GM21360 (cell line): ENCODE measurements around the gene UPK3BL2.
"Not testable (repeated sequence)": the region's sequence is repeated elsewhere in the genome, so short reads cannot be mapped to it uniquely, and the experiment has no call there.

Experiments
- ATAC-seq: cut with Tn5 transposase; IDR thresholded peaks from one replicate; pipeline ENCODE4 v1.9.1; 2021; ENCODE audit warnings: mild to moderate bottlenecking, moderate library complexity; ENCODE audit not compliant: unreplicated experiment

UPK3BL2 gene

GRCh38 chr7:102531583-102531982, 11.9 kb downstream of the UPK3BL2 start:
- ATAC-seq = not testable (repeated sequence)

GRCh38 chr7:102527822-102528793, 15.4 kb downstream of the UPK3BL2 start:
- not testable (repeated sequence) for ATAC-seq

- not testable (repeated sequence) for ATAC-seq
Observed at GRCh38 chr7:102527182-102527581, 16.3 kb downstream of the UPK3BL2 start.

GRCh38 chr7:102524803-102525202, 18.7 kb downstream of the UPK3BL2 start:
- not testable (repeated sequence) for ATAC-seq

DNA sequence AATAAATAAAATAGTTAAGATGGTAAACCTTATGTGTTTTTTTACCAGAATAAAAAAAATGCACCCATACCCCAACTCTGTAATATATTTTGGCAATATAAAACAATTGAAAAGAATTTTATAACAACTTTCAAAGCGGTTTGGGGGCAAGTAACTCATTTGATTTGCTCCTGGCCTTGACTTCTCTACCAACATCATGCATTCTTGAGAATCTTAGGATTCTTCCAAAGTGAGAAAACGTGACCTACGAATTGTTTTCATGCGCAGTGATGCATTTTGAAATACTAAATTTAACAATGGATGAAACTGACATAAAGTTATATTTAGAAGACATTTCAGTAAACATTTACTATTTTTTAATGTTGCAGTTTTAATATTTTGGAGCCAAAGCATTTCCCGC, 22.7 kb downstream of the UPK3BL2 start:
- ATAC-seq = not testable (repeated sequence)

GRCh38 chr7:102517550-102518147, 25.8 kb downstream of the UPK3BL2 start, which contains the start of gene RASA4B:
Gene RASA4B (minus strand): TSS chr7:102517777. CDS start chr7:102517710, 67 bp downstream.
- peak; percentile 73 for ATAC-seq

GRCh38 chr7:102516951-102517350, 26.5 kb downstream of the UPK3BL2 start:
- not testable (repeated sequence) for ATAC-seq

DNA sequence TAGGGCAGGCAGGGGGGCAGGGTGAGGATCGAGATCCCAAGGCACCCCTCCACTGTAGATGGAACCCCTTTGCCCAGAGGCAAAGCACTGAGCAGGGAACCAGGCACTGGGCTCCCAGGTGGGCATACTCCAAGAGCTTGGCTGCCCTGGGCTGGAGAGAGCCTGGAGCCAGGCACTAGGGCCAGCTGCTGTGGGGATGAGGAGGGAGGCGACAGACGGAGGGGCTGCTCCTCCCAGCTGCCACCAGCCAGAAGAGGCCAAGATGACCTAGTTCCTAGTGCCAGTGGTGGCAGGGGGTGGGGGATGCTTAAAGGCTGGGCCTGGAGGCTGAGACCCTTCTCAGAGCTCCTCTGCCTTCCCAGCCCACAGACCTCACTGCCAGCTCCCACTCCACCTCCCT, 27.6 kb downstream of the UPK3BL2 start:
- not testable (repeated sequence) for ATAC-seq

- ATAC-seq = peak; percentile 48
Observed at GRCh38 chr7:102514881-102515721, 28.4 kb downstream of the UPK3BL2 start.

DNA sequence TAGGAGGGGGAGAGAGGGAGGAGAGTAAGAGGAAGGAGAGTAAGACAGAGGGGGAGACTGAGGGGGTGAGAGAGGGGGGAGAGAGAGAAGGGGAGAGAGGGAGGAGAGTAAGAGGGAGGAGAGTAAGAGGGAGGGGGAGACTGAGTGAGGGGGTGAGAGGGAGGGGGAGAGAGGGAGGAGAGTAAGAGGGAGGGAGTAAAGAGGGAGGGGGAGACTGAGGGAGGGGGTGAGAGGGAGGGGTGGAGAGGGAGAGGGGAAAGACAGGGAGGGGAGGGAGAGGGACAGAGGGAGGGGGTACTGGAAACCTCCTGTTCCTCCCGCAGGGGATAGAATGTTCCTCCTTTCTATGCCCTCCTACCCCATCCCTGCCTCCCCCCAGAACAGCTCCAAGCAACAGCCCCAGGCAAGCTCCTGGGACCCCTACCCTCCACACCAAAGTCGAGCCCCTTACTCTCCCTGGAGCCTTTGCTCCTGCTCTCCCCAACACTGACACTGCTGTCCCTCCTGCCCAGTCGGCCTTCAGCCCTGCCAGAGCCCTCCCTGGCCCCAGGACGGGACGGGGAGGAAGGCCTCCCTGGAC, 30.8 kb downstream of the UPK3BL2 start:
- not testable (repeated sequence) for ATAC-seq

GRCh38 chr7:102511860-102512522, 31.5 kb downstream of the UPK3BL2 start:
- peak; percentile 40 for ATAC-seq

DNA sequence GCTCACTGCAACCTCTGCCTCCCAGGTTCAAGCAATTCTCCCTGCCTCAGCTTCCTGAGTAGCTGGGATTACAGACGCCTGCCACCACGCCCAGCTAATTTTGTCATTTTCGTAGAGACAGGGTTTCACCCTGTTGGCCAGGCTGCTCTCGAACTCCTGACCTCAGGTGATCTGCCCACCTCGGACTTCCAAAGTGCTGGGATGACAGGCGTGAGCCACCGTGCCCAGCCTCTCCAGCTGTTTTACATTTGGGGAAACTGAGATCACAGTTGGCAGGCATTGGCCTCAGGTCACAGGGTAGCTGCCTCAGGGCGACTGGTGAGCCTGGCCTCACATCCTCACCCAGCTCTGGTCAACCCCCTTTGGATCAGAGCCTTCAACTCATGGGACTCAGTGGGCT, 32.9 kb downstream of the UPK3BL2 start:
- ATAC-seq = not testable (repeated sequence)

GRCh38 chr7:102507410-102508088, 35.9 kb downstream of the UPK3BL2 start:
- not testable (repeated sequence) for ATAC-seq

DNA sequence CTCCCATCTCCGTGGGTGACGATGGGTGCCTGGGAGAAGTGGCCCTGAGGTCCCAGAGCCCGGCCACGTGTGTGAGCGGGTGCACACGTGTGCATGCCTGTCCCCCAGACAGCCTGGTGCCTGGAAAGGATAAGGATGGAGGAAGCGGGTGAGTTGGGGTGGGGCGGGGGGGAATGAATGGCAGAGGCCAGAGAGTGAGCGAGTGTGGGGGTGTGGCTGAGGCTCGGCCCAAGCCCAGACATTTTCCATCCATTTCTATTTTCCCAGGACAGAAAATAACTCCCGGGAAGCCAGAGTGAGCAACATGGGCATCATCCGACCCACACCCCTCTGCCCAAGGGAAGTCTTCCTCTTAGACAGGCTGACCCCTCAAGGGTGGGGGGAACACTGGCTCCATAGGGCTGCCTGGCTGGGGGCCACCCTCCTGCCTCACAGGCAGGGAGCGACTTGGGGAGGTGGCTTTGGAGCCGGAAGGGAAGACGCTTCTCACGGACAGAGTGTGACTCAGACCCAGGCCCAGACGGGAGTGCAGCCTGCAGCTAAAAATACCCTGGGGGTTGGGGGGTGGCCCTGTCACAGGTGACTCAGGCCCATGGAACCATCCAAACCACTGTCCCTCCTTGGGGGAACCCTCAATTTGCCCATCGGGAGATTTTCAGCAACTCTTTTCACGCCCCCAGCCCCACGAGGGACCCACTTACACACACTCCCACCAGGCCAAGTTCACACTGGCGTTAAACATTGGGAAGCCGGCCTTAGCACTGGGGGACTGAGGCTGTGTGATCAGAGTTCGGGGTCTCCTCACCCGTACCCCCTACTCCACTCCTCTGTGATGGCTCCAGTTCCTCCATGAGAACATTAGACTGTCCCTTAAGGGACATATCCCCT, 38.0 kb downstream of the UPK3BL2 start:
- ATAC-seq = not testable (repeated sequence)

DNA sequence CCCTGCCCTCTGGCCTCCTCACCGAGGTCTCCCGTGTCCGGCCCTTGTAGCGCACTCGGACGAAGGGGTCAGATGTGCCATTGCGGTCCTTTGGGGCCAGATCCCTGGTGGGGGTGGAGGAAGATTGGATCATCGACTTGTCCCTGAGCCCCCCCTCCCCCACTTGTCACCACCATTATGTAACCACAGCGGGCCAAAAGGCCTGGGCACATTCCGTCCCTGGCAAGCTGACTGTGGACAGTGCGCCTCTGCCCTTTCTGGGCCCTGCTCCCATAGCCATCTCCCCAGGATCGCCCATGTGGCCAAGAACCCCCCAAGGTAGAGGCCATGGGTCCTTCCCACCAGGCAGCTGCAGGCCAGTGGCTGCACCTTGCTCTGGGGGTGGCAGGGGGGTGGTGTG, 40.4 kb downstream of the UPK3BL2 start:
- not testable (repeated sequence) for ATAC-seq

DNA sequence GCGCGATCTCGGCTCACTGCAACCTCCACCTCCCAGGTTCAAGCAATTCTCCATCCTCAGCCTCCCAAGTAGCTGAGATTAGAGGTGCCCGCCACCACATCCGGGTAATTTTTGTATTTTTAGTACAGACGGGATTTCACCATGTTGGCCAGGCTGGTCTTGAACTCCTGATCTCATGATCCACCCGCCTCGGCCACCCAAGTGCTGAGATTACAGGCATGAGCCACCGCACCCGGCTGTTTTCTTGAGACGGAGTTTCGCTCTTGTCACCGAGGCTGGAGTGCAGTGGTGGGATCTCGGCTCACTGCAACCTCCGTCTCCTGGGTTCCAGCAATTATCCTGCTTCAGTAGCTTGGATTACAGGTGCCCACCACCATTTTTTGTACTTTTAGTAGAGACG, 45.2 kb downstream of the UPK3BL2 start:
- not testable (repeated sequence) for ATAC-seq

GRCh38 chr7:102497308-102497707, 46.2 kb downstream of the UPK3BL2 start:
- not testable (repeated sequence) for ATAC-seq

- ATAC-seq = not testable (repeated sequence)
Observed at GRCh38 chr7:102496861-102497260, 46.6 kb downstream of the UPK3BL2 start.
